ENCODE results near the gene ABR.
"Not testable (repeated sequence)": the region's sequence is repeated elsewhere in the genome, so short reads cannot be mapped to it uniquely, and the experiment has no call there.

The ABR gene

GRCh38 chr17:1170739-1171138 lies 9.0 kb downstream of the ABR start:
- no peak for DNase-seq

GRCh38 chr17:1169929-1170312 lies 9.9 kb downstream of the ABR start:
- no peak for DNase-seq

GRCh38 chr17:1169221-1169928 lies 10.4 kb downstream of the ABR start:
- no peak for DNase-seq

- DNase-seq = no peak
Observed at GRCh38 chr17:1168533-1169220, 11.1 kb downstream of the ABR start.

- DNase-seq = no peak
Observed at GRCh38 chr17:1166276-1166675, 13.5 kb downstream of the ABR start.

- no peak for DNase-seq
Observed at GRCh38 chr17:1165836-1166235, 13.9 kb downstream of the ABR start.

- DNase-seq = no peak
Observed at GRCh38 chr17:1164935-1165556, 14.7 kb downstream of the ABR start.

- DNase-seq = peak; percentile 29
Observed at GRCh38 chr17:1162116-1162855, 17.5 kb downstream of the ABR start.

- DNase-seq = no peak
Observed at GRCh38 chr17:1160591-1161390, 19.0 kb downstream of the ABR start.

- DNase-seq = no peak
Observed at GRCh38 chr17:1159431-1160180, 20.2 kb downstream of the ABR start.

GRCh38 chr17:1158879-1159278 lies 20.9 kb downstream of the ABR start:
- no peak for DNase-seq

- DNase-seq = no peak
Observed at GRCh38 chr17:1156864-1157263, 22.9 kb downstream of the ABR start.

- DNase-seq = no peak
Observed at GRCh38 chr17:1154704-1155103, 25.1 kb downstream of the ABR start.

GRCh38 chr17:1153795-1154546 lies 25.8 kb downstream of the ABR start:
- no peak for DNase-seq

GRCh38 chr17:1152582-1152981 lies 27.2 kb downstream of the ABR start:
- not testable (repeated sequence) for DNase-seq

GRCh38 chr17:1150863-1151600 lies 28.7 kb downstream of the ABR start:
- no peak for DNase-seq

GRCh38 chr17:1149869-1150268 lies 29.9 kb downstream of the ABR start:
- DNase-seq = no peak

GRCh38 chr17:1147664-1148063 lies 32.1 kb downstream of the ABR start:
- no peak for DNase-seq

- no peak for DNase-seq
Observed at GRCh38 chr17:1146561-1147265, 33.1 kb downstream of the ABR start.
